Hematopoietic multipotent progenitor cell treated with erythropoietin and hydrocortisone succinate and interleukin-3 and kit ligand, for 15 days (in vitro differentiated cells): ENCODE measurements around the gene SPTSSA.
"Not testable (repeated sequence)": the region's sequence is repeated elsewhere in the genome, so short reads cannot be mapped to it uniquely, and the experiment has no call there.

Experiments used
- DNase-seq: peaks from one replicate; pipeline ENCODE4 v3.0.0-alpha.2; 2015; ENCODE audit warnings: low spot score

SPTSSA gene

DNA sequence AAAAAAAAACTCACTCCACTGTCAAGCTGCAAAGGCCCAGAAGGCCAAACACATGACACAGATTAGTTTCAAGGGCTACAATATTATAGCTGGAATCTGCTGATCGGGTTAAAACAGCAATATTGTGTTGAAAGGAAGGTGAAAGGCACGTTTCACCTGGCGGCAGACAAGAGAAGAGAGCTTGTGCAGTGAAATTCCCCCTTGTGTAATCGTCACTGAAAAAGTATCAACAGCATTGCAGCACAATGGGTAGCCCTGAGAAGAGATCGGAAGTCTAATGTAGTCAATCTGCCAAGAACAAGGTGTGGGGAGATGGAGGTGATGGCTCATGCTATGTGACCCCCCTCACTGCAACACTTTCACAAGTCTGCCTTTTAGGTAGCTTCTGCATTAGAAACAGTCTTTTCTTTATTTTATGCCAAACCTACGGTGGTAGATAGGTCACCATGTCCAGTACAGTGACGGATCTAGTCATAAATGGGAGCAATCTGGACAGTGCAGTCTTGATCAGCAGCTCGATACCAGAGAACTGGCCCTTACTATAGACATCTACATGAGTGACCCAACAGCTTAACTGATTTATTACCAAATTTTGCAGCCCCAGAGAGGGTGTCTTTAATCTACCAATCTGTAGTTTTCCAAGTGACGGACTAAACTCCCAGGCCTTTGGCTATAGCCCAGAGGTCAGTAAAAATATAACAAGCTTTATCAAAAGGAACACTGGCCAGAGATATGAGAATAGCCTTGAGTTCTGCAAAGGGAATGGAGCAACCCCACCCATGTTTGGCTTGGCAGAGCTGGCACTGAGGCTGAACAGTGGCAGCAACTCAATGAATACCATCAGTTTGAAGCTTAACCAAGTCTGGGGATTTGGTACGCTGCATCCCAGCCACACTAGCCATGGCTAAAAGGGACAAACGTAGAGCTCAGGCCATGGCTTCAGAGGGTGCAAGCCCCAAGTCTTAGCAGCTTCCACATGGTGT is 35.4 kb downstream of the SPTSSA start:
- no peak for DNase-seq

DNA sequence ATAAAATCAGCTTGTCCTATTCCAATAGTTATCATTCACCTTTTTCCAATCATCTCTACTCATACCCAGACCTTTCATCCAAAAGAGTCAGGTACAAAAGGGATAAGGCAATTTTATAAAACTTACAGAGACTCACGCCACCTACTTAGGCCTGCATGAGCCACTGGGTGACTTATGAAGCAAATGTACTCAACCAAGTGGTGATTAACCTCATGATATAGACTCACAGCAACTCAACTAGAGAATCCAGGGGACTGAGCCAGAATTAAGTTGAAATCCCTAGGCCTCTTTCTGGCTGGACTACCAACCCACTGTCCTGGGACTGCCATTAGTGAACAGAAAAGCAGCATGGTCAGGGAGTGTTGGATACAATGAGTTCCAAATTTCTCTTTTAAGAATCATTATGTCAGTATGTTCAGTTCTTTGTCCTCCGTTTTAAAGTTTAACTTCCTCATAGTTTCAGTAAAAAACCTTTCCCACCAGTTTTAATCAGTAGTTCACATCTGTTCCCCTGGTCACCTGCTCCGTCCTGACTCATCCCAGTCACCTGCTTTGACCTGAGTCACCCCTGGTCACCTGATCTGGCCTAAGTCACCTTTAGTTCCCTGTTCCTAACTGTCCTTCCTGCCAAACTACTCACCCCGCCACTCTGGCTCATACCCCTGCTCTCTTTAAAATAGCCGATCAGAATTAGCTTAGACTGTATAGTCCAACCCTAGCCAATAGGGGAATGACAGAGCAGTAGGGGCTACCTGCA is 36.8 kb downstream of the SPTSSA start:
- DNase-seq: no peak

DNA sequence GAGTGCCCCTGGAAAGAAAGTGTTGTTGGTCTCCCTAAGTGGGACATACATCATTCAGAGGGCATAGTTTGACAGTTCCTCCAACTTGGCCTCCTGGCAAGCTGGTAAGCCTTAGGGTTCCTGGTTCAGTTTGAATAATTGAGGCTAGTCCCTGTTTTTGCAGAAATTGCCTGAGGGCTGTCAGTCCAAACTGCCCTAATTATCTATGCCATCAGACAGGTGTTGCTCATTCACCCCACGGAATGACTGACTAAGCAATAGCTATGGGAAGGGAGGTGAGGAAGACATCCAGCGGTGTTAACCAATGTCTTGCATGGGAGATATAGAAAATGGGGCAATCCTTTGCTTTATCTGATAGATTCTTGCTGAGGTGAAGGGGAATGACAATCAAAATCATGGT is 37.6 kb downstream of the SPTSSA start:
- DNase-seq: no peak

DNA sequence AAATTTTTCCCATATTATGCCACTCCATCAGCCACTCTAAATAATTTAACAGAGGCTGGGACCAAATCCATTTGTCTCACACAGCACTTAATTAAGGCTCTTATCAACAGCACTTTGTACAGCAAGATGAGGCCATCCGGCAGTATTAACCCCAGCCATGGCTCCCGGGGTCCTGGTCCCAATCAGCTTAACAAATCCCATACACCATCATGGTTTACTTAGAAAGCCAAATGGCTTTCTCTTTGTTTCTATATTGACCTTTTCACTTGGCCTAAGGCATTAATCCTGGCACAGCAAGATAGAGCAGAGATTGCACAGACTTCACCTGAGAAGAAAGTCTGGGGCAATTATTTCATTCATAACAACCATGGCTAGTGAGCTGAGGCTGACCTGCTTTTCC is 38.6 kb downstream of the SPTSSA start:
- no peak for DNase-seq

DNA sequence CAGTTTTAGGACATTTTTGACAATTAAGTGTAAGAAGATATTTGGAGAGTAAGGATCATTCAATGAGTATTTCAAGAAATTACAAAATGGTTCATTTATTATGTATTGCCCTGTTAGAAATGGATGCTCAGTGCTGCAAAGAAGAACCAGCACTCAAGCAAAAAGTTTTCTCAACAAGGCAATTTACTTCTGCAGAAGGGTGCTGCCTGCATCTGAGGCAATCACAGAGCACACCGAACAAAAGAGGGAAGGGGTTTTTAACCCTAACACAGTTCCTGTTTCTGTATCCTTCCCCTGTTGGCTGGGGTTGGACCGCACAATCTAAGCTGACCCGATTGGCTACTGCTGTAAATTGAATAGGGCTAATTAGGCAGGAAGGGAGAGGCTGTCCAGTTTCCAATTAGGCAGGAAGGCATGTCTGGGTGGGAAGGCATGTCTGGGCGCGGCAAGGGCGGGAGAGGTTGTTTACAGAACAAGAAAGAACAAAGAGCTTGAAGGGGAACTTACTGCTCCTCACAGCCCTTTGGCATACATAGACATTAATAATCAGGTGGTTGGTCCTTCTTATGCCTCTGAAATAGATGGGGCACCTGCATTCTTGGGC is 41.4 kb downstream of the SPTSSA start:
- no peak for DNase-seq

DNA sequence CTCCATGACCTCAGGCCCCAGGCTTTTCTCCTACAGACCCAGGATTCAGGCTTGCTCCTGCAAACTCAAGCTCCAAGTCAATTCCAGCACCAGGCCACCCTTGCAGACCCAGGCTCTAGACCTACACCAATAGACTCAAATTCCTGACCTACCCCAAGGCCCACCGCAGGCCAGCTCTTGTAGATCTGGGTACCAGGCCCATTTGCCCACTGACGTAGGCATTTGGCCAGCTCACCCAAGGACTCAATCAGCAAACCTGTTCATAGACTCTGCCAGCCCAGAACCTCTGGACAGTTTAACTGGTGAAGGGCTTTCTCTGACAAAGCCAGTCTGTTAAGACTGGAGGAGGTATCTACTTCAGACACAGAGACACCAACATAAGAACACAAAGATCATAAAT is 52.3 kb downstream of the SPTSSA start:
- DNase-seq: no peak

DNA sequence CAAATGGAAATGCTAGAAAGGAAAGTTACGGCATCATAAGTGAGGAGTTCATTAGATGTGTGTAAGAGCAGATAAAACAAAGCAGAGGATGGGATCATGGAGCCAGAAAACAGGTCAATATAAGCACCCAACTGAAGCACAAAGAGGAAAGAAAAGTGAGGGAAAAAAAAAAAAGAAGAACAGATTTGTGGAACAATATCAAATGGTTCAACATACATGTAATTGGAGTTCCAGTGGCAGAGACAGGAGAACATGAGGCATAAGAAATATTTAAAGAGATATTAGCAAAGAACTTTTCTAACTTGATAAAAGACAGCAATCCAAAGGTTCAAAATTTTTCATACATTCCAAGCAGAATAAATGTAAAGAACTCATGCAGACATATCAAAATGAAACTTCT is 54.1 kb downstream of the SPTSSA start:
- no peak for DNase-seq

DNA sequence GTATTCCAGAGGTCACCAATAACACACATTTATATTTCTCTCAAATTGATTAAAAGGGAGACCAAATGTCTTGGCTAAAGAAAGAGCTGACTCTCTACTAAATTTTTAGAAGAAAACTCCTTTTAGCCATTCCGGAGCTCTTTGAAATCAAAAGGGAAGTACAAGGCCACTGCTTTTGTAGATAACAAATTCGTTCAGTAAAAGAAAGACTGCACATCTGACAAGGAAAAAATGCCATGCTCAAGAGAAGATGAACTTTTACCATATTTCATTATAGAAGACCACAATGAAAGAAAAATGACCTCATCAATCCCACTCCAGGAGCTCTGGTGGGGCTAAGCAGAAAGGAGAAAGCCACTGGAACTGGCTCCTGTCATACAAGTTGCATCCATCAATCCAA is 57.6 kb downstream of the SPTSSA start:
- DNase-seq: no peak

DNA sequence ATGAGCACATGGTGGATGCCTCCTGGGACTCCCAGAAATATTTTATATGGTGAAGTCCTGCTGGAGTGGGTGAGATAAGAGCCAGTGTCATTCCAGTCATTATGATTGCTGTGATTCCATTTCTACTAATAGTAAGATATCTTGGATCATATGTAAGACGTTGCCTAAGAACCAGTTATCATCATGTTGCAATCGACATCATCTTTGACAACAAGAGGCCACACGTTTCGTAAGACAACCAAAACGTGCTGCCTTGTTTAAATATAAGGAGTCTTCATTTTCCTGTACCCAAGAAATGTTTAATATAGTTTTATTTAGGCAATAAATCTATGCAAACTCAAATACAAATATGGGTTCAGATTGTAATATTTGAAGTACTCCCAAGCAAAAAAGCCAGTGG is 58.4 kb downstream of the SPTSSA start:
- DNase-seq: no peak

DNA sequence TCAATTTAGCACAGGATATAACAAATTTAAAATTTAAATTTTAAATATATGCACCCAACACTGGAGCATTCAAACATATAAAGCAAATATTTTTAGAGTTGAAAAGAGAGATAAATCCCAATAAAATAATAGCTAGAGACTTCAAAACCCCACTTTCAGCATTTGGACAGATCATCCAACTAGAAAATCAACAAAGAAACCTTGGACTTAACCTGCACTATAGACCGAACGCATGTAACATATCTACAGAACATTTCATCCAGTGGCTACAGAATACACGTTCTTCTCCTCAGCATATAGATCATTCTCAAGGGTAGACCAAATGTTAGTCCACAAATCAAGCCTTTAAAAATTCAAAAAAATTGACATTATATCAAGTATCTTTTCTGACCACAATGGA is 64.0 kb downstream of the SPTSSA start:
- DNase-seq: no peak

DNA sequence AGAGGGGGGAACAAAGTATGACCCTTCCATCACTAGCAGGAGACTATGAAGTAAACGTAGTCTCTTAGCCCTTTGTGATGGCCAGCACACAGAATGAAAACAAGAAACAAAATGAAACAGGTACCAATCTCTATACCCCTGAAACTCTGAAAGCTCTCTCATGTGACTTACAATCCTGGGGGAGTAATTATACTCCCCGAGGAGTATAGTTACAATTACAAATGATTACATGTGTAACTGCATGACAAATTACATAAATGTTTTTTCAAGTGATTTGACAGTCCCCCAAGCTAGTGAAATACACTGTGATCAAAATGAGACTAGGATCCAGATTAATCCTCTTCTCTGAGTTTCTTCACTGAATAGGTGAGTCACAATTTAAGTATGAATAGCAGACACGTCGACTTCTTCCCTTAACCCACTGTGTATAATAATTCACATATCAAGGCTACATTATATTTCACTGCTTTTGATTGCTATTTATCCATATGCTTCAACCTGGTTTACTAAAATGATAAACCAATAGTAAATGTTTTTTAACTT is 74.0 kb downstream of the SPTSSA start:
- no peak for DNase-seq

DNA sequence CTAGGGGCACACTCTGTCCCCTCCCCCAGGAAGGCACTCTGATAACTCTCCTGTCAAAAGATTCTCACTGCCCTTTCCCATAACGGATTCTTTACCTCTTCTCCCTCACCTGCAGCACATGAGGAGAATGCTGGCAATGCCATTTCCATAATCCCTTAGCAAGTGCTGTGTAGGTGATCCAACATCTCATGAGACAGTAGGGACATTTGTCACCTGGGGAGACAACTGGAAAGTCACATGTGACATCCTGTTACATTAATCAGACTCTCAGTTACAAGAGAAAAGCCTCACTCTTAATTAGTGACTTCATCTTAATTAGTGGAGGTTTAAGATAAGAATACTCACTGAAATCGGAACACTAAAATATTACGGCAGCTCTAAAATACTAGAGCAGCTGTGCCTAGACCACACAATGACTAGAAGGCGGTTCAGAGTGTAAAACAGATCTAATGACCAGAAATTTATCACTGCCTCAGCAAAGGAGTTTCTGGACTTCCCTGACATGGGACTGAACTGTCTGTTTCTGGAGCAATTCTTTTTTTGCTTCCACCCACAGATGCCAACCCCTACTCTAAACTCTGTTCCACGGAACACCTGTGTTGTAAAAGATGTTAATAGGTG is 75.1 kb downstream of the SPTSSA start:
- no peak for DNase-seq

DNA sequence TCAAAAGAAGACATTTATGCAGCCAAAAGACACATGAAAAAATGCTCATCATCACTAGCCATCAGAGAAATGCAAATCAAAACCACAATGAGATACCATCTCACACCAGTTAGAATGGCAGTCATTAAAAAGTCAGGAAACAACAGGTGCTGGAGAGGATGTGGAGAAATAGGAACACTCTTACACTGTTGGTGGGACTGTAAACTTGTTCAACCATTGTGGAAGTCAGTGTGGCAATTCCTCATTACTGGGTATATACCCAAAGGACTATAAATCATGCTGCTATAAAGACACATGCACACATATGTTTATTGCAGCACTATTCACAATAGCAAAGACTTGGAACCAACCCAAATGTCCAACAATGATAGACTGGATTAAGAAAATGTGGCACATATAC is 76.2 kb downstream of the SPTSSA start:
- not testable (repeated sequence) for DNase-seq

DNA sequence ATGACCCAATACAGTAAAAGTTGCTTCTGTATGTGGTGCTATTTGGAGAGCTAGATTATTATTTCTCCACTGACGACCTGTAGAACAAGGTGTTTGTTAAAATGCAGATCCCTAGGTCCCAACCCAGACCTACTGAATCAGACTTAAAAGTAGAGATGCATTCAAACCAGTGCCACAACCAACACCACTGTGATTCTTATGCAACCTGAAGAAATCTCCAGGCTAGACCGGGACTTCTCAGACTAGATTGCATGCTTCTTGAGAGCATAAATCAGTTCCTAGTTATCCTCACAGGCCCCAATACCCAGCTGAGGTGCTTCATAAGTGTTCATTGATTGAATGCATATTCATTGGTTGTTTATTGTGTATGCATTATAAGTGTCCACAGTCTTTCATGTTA is 78.2 kb downstream of the SPTSSA start:
- no peak for DNase-seq
